ENCODE measurements around the gene SMCO2. TPM values are rescaled to one million over a fixed set of nuclear protein-coding genes. Genes with fewer than 3 reads are reported as not detected.

Gene SMCO2
- total RNA-seq, 1 experiment from 2014 or later = 0.20 TPM

DNA sequence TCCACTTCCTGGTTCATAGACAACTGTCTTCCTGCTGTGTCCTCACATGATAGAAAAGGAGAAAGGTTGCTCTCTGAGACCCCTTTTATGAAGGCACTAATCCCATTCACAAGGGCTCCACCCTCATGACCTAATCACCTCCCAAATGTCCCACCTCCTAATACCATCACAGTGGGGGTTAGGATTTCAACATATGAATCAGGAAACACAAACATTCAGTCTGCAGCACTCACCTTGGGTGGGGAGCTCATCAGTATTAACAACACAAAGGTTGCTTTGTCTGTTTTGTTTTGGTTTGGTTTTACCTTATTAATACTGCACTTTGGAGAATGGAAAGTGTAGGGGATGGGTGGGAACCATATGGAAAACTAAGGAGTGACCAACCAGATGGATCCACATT is 10.5 kb upstream of the SMCO2 start:
- H3K9me3 Mint-ChIP-seq = peaks cover 16 to 22% of the 10 kb centered on the region in 2 experiments
- H3K56ac ChIP-seq (ENCODE audit: insufficient read length, low read depth, low read length) = no peak overlapping the region
- peak overlapping the region in 1 of 2 experiments; percentile 41; a peak in 1 of 5 replicates for H3K4me3 Mint-ChIP-seq
- no peak overlapping the region for H2BK15ac ChIP-seq (ENCODE audit: low read depth, low read length)
- no peaks in the 10 kb centered on the region for H4K20me1 ChIP-seq (ENCODE audit: control insufficient read depth, insufficient read depth, insufficient read length)
- H2BK20ac ChIP-seq (ENCODE audit: low read depth, low read length, poor library complexity, severe bottlenecking) = no peak overlapping the region
- H3K4me1 Mint-ChIP-seq = peaks cover 17 to 29% of the 10 kb centered on the region in 2 experiments
- H3K4ac ChIP-seq (ENCODE audit: low read depth, low read length) = no peak overlapping the region
- H4K5ac ChIP-seq (ENCODE audit: insufficient read length, low read depth, low read length) = no peak overlapping the region
- peak; percentile 70 for DNase-seq
- no peak overlapping the region for H2BK120ac ChIP-seq (ENCODE audit: low read depth, low read length, poor library complexity, severe bottlenecking)
- no peaks in the 10 kb centered on the region for H3K79me2 ChIP-seq (ENCODE audit: insufficient read depth, low read length)
- H3K4me1 ChIP-seq (ENCODE audit: insufficient read depth, low read length) = no peaks in the 10 kb centered on the region; the same call in 1 of the 2 replicates
- no peak overlapping the region for H3K14ac ChIP-seq (ENCODE audit: insufficient read depth, low read length)
- no peak overlapping the region for H3K4me2 ChIP-seq (ENCODE audit: insufficient read depth, insufficient read length, low read length)
- H2AK5ac ChIP-seq (ENCODE audit: insufficient read length, low read length) = no peak overlapping the region
- no peak overlapping the region for H3K9ac ChIP-seq (ENCODE audit: extremely low read depth, insufficient read length, low read length)
- no peak overlapping the region for H4K8ac ChIP-seq (replicated peaks; ENCODE audit: insufficient read length, low read depth, low read length)
- no peak overlapping the region for H3T11ph ChIP-seq (ENCODE audit: low read length)
- no peak overlapping the region for H3K18ac ChIP-seq (ENCODE audit: insufficient read length, low read depth, low read length)
- H3K23me2 ChIP-seq (ENCODE audit: insufficient read length, low read depth, low read length, poor library complexity, severe bottlenecking) = no peaks in the 10 kb centered on the region
- no peak overlapping the region for H3K27ac ChIP-seq (ENCODE audit: insufficient read length, low read depth, low read length)
- peaks cover 13% of the 10 kb centered on the region for H3K27me3 Mint-ChIP-seq (ENCODE audit: low read depth)
- peaks cover 7 to 33% (median 12%) of the 10 kb centered on the region in 3 experiments for H3K36me3 Mint-ChIP-seq (ENCODE audit: insufficient read depth in 1 of 3, low read depth in 3 of 3)
- H4K91ac ChIP-seq (ENCODE audit: insufficient read length, low read depth, low read length) = no peak overlapping the region
- H3K9me3 ChIP-seq (ENCODE audit: control insufficient read depth, low read depth, low read length) = no peaks in the 10 kb centered on the region
- no peak overlapping the region for H3K23ac ChIP-seq (ENCODE audit: insufficient read length, low read depth, low read length)
- H3K27ac Mint-ChIP-seq = peak overlapping the region; percentile 92 to 99 (median 93); a peak in 6 of 7 replicates
- no peak overlapping the region for H2BK12ac ChIP-seq (ENCODE audit: insufficient read length, low read depth, low read length)
- TF ChIP-seq, protein P1, sequence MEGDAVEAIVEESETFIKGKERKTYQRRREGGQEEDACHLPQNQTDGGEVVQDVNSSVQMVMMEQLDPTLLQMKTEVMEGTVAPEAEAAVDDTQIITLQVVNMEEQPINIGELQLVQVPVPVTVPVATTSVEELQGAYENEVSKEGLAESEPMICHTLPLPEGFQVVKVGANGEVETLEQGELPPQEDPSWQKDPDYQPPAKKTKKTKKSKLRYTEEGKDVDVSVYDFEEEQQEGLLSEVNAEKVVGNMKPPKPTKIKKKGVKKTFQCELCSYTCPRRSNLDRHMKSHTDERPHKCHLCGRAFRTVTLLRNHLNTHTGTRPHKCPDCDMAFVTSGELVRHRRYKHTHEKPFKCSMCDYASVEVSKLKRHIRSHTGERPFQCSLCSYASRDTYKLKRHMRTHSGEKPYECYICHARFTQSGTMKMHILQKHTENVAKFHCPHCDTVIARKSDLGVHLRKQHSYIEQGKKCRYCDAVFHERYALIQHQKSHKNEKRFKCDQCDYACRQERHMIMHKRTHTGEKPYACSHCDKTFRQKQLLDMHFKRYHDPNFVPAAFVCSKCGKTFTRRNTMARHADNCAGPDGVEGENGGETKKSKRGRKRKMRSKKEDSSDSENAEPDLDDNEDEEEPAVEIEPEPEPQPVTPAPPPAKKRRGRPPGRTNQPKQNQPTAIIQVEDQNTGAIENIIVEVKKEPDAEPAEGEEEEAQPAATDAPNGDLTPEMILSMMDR (conservative IDR thresholded peaks at IDR 0.05) = no peak
- no peaks in the 10 kb centered on the region for H3K27me3 ChIP-seq (ENCODE audit: insufficient read depth, low read length)
- no peak overlapping the region for H2AFZ ChIP-seq (ENCODE audit: low read length)
- no peaks in the 10 kb centered on the region for H3K79me1 ChIP-seq (ENCODE audit: insufficient read depth, low read depth, low read length, poor library complexity, severe bottlenecking)
- no peak overlapping the region for H2BK5ac ChIP-seq (ENCODE audit: insufficient read length, low read length)
